Activated naive CD4-positive, alpha-beta T cell treated with anti-CD3 and anti-CD28 coated beads for 36 hours (primary cell): ENCODE results near the gene SV2C. TPM values are rescaled to one million over a fixed set of nuclear protein-coding genes. Genes with fewer than 3 reads are reported as not detected.
"Not testable (repeated sequence)": the region's sequence is repeated elsewhere in the genome, so short reads cannot be mapped to it uniquely, and the experiment has no call there.

Experiments used
- CTCF ChIA-PET: fragments of 350-600 bp; sonication (Branson Sonifier 250); formaldehyde crosslinking; loops from one replicate; lab custom pipeline; 2021; ENCODE audit warnings: antibody characterized with exemption; lab: Charles Lee
- DNase-seq: peaks from one replicate; pipeline ENCODE4 v3.0.0-alpha.2; 2020
- H3K27ac Mint-ChIP-seq: one replicate; pipeline ENCODE4 v1.8.0; 2021; ENCODE audit warnings: mild to moderate bottlenecking, mixed read lengths
- H3K27me3 Mint-ChIP-seq: one replicate; pipeline ENCODE4 v1.8.0; 2021; ENCODE audit warnings: low read depth, mixed read lengths
- H3K36me3 Mint-ChIP-seq: one replicate; pipeline ENCODE4 v1.8.0; 2021; ENCODE audit warnings: low read depth, mixed read lengths
- H3K4me1 Mint-ChIP-seq: one replicate; pipeline ENCODE4 v1.8.0; 2021; ENCODE audit warnings: low read depth, mixed read lengths
- H3K4me3 Mint-ChIP-seq: one replicate; pipeline ENCODE4 v1.8.0; 2021; ENCODE audit warnings: mild to moderate bottlenecking, moderate library complexity, mixed read lengths
- H3K9me3 Mint-ChIP-seq: one replicate; pipeline ENCODE4 v1.8.0; 2021; ENCODE audit warnings: mixed read lengths
- intact Hi-C: fragments of 100-400 bp; cut with micrococcal nuclease; formaldehyde crosslinking; loops from one replicate; pipeline ENCODE4 v1.15.1; 2023
- total RNA-seq, 2 experiments: library from RNA; stranded (reverse); gene quantifications; one replicate each; pipeline ENCODE4 v1.2.3, GENCODE V29; 2021

Gene SV2C
- total RNA-seq, 2 experiments from 2014 or later, result not detected

- no peaks in the 10 kb centered on the region for H3K9me3 Mint-ChIP-seq
- H3K27ac Mint-ChIP-seq, result no peak overlapping the region
- no peaks in the 10 kb centered on the region for H3K36me3 Mint-ChIP-seq
- peak overlapping the region; percentile 68 for H3K4me3 Mint-ChIP-seq
- intact Hi-C loops, result no loop called here
- CTCF ChIA-PET, result no interaction called here
- no peak for DNase-seq
- H3K27me3 Mint-ChIP-seq, result peaks cover 60% of the 10 kb centered on the region
- peaks cover 25% of the 10 kb centered on the region for H3K4me1 Mint-ChIP-seq
Observed at GRCh38 chr5:76081811-76082771, 1.1 kb upstream of the SV2C start.

- peaks cover 25% of the 10 kb centered on the region for H3K4me1 Mint-ChIP-seq
- peak; percentile 27 for DNase-seq
- CTCF ChIA-PET, result interaction anchor here (0.6 kb wide), 1 partner anchor 230 kb away, joined by 5 read pairs; no protein-coding TSS in a partner anchor
- no peaks in the 10 kb centered on the region for H3K9me3 Mint-ChIP-seq
- H3K27me3 Mint-ChIP-seq, result peaks cover 57% of the 10 kb centered on the region
- intact Hi-C loops, result no loop called here
- no peaks in the 10 kb centered on the region for H3K36me3 Mint-ChIP-seq
- H3K27ac Mint-ChIP-seq, result no peak overlapping the region
- peak overlapping the region; percentile 68 for H3K4me3 Mint-ChIP-seq
Observed at GRCh38 chr5:76083555-76084495, 642 bp downstream of the SV2C start.

- no peaks in the 10 kb centered on the region for H3K36me3 Mint-ChIP-seq
- peaks cover 65% of the 10 kb centered on the region for H3K27me3 Mint-ChIP-seq
- H3K9me3 Mint-ChIP-seq, result no peaks in the 10 kb centered on the region
- CTCF ChIA-PET, result interaction anchor here (0.6 to 0.8 kb wide), 2 partner anchors 14 to 231 kb away, joined by 3 to 5 read pairs; no protein-coding TSS in a partner anchor
- peak overlapping the region; percentile 68 for H3K4me3 Mint-ChIP-seq
- DNase-seq, result no peak
- H3K4me1 Mint-ChIP-seq, result peaks cover 25% of the 10 kb centered on the region
- H3K27ac Mint-ChIP-seq, result no peak overlapping the region
- intact Hi-C loops, result no loop called here
Observed at GRCh38 chr5:76084496-76085242, 1.5 kb downstream of the SV2C start.

GRCh38 chr5:76085243-76085579, 2.0 kb downstream of the SV2C start:
- intact Hi-C loops, result no loop called here
- Mint-ChIP-seq H3K4me1 (peaks cover 25% of the 10 kb centered on the region), H3K27ac (no peak overlapping the region), H3K4me3 (peak overlapping the region; percentile 41), H3K27me3 (peaks cover 61% of the 10 kb centered on the region), H3K36me3 (no peaks in the 10 kb centered on the region), H3K9me3 (no peaks in the 10 kb centered on the region)
- CTCF ChIA-PET, result interaction anchor here (0.8 to 0.9 kb wide), 3 partner anchors 13 to 760 kb away, joined by 3 to 4 read pairs (median 3); no protein-coding TSS in a partner anchor
- no peak for DNase-seq

- peaks cover 53% of the 10 kb centered on the region for H3K27me3 Mint-ChIP-seq
- DNase-seq, result no peak
- H3K9me3 Mint-ChIP-seq, result no peaks in the 10 kb centered on the region
- H3K36me3 Mint-ChIP-seq, result no peaks in the 10 kb centered on the region
- H3K4me1 Mint-ChIP-seq, result peaks cover 25% of the 10 kb centered on the region
- H3K27ac Mint-ChIP-seq, result no peak overlapping the region
- CTCF ChIA-PET, result interaction anchor here (0.8 to 0.9 kb wide), 2 partner anchors 89 to 761 kb away, joined by 3 to 4 read pairs; no protein-coding TSS in a partner anchor
- no peak overlapping the region for H3K4me3 Mint-ChIP-seq
- intact Hi-C loops, result no loop called here
Observed at GRCh38 chr5:76086095-76086494, 2.9 kb downstream of the SV2C start.

- H3K4me1 Mint-ChIP-seq, H3K4me3 Mint-ChIP-seq, H3K9me3 Mint-ChIP-seq, H3K36me3 Mint-ChIP-seq, intact Hi-C loops, DNase-seq, CTCF ChIA-PET, H3K27ac Mint-ChIP-seq: not testable (repeated sequence)
- H3K27me3 Mint-ChIP-seq, result peaks cover 29% of the 10 kb centered on the region
Observed at GRCh38 chr5:76089156-76089555, 6.0 kb downstream of the SV2C start.

GRCh38 chr5:76091351-76091750, 8.2 kb downstream of the SV2C start:
- Mint-ChIP-seq H3K9me3 (no peaks in the 10 kb centered on the region), H3K27ac (no peak overlapping the region), H3K4me1 (no peaks in the 10 kb centered on the region), H3K36me3 (no peaks in the 10 kb centered on the region), H3K27me3 (peaks cover 20% of the 10 kb centered on the region), H3K4me3 (no peak overlapping the region)
- DNase-seq, result no peak
- CTCF ChIA-PET, result no interaction called here
- intact Hi-C loops, result no loop called here

- peak overlapping the region; percentile 4 for H3K4me3 Mint-ChIP-seq
- intact Hi-C loops, result loop anchor here (5.0 kb wide), 1 partner anchor 303 kb away; the partner anchor contains the start of gene IQGAP2
- no peaks in the 10 kb centered on the region for H3K36me3 Mint-ChIP-seq
- H3K27me3 Mint-ChIP-seq, result peaks cover 10% of the 10 kb centered on the region
- no peak overlapping the region for H3K27ac Mint-ChIP-seq
- no peaks in the 10 kb centered on the region for H3K9me3 Mint-ChIP-seq
- peaks cover 9% of the 10 kb centered on the region for H3K4me1 Mint-ChIP-seq
- DNase-seq, result peak; percentile 69
- CTCF ChIA-PET, result interaction anchor here (0.6 kb wide), 1 partner anchor 685 kb away, joined by 6 read pairs; no protein-coding TSS in a partner anchor
Observed at GRCh38 chr5:76099286-76099702, 16.1 kb downstream of the SV2C start.

GRCh38 chr5:76099756-76100155, 16.6 kb downstream of the SV2C start:
- no peak for DNase-seq
- H3K4me3 Mint-ChIP-seq, result peak overlapping the region; percentile 4
- H3K4me1 Mint-ChIP-seq, result peaks cover 9% of the 10 kb centered on the region
- peaks cover 9% of the 10 kb centered on the region for H3K27me3 Mint-ChIP-seq
- no peak overlapping the region for H3K27ac Mint-ChIP-seq
- intact Hi-C loops, result loop anchor here (5.0 kb wide), 1 partner anchor 303 kb away; the partner anchor contains the start of gene IQGAP2
- H3K9me3 Mint-ChIP-seq, result no peaks in the 10 kb centered on the region
- no peaks in the 10 kb centered on the region for H3K36me3 Mint-ChIP-seq
- CTCF ChIA-PET, result no interaction called here

GRCh38 chr5:76104027-76104426, 20.8 kb downstream of the SV2C start:
- Mint-ChIP-seq H3K4me3 (no peak overlapping the region), H3K9me3 (no peaks in the 10 kb centered on the region), H3K27me3 (peaks cover 13% of the 10 kb centered on the region), H3K27ac (no peak overlapping the region), H3K4me1 (peaks cover 8% of the 10 kb centered on the region), H3K36me3 (no peaks in the 10 kb centered on the region)
- intact Hi-C loops, result no loop called here
- CTCF ChIA-PET, result interaction anchor here (0.6 to 1.2 kb wide), 3 partner anchors 33 to 71 kb away, joined by 3 to 4 read pairs (median 3); no protein-coding TSS in a partner anchor
- DNase-seq, result peak; percentile 54

- CTCF ChIA-PET, result no interaction called here
- DNase-seq, result no peak
- Mint-ChIP-seq H3K4me3 (no peak overlapping the region), H3K36me3 (no peaks in the 10 kb centered on the region), H3K27me3 (peaks cover 19% of the 10 kb centered on the region), H3K4me1 (no peaks in the 10 kb centered on the region), H3K9me3 (no peaks in the 10 kb centered on the region), H3K27ac (no peak overlapping the region)
- intact Hi-C loops, result no loop called here
Observed at GRCh38 chr5:76106149-76106548, 23.0 kb downstream of the SV2C start.
